HepG2 (cell line): ENCODE measurements around the gene RAX. TPM values are rescaled to one million over a fixed set of nuclear protein-coding genes. Genes with fewer than 3 reads are reported as not detected.

Experiments
- ATAC-seq: fragments of 200-7000 bp; cut with Tn5 transposase; 3 replicates; pipeline ENCODE4 v1.9.1; 2020; ENCODE audit warnings: mild to moderate bottlenecking, moderate library complexity
- BruUV-seq: library from RNA; stranded (reverse); fragments of 400-500 nt; replicated peaks from 2 replicates; lab custom pipeline; 2021; lab: Mats Ljungman, UMichigan
- CTCF ChIA-PET: fragments of 300-600 bp; formaldehyde crosslinking; extraction: SDS; loops from one replicate; lab custom pipeline; 2021; ENCODE audit warnings: low total read pairs, inconsistent platforms, low intra/inter-chr PET ratio; lab: Yijun Ruan, JAX
- POLR2A ChIA-PET: fragments of 350-600 bp; sonication (Branson Sonifier 250); formaldehyde crosslinking; loops from one replicate; lab custom pipeline; 2020; ENCODE audit warnings: antibody characterized with exemption, inconsistent platforms; lab: Yijun Ruan, JAX
- DNase-seq: peaks from one replicate; pipeline ENCODE4 v3.0.0-alpha.2; 2015; ENCODE audit warnings: low spot score
- FAIRE-seq: peaks from 3 replicates; lab custom pipeline; 2011; peaks lifted over from hg19 to GRCh38; lab: Jason Lieb, UNC
- H2AFZ ChIP-seq: one replicate; pipeline ENCODE4 v1.6.1; 2011; ENCODE audit warnings: low read length, inconsistent platforms
- H3K27ac ChIP-seq: fragments of 300-600 bp; 3 replicates; pipeline ENCODE4 v1.8.0; 2011; ENCODE audit warnings: mixed run types, mild to moderate bottlenecking, mixed read lengths, low read length, inconsistent platforms; ENCODE audit not compliant: insufficient read depth; ENCODE audit errors: extremely low read length
- H3K27me3 ChIP-seq, 2 experiments: fragments of 200-600 bp in 1 of 2; 2 replicates in 1 of 2; 3 replicates in 1 of 2; pipeline versions ENCODE4 v1.6.0 to v1.8.0; 2011; ENCODE audit warnings: low read length in 2 of 2, mild to moderate bottlenecking in 2 of 2, moderate library complexity in 2 of 2, inconsistent platforms in 1 of 2; ENCODE audit not compliant: insufficient read depth in 2 of 2, control insufficient read depth in 1 of 2
- H3K36me3 ChIP-seq, 2 experiments: fragments of 200-600 bp in 1 of 2; replicated peaks in 1 of 2; 2 replicates in 1 of 2; 3 replicates in 1 of 2; pipeline versions ENCODE4 v1.5.1 to v1.8.0; 2011; ENCODE audit warnings: low read length in 2 of 2, inconsistent platforms in 1 of 2; ENCODE audit not compliant: insufficient read depth in 2 of 2, control insufficient read depth in 1 of 2
- H3K4me1 ChIP-seq: 2 replicates; pipeline ENCODE4 v1.5.1; 2012; ENCODE audit warnings: low read length, inconsistent platforms; ENCODE audit not compliant: insufficient read depth
- H3K4me2 ChIP-seq: 2 replicates; pipeline ENCODE4 v1.6.0; 2011; ENCODE audit warnings: low read depth, low read length, inconsistent platforms
- H3K4me3 ChIP-seq, 3 experiments: fragments of 200-600 bp in 1 of 3; sonication (generic), shearing (Covaris generic) in 1 of 3; replicated peaks in 1 of 3; 2 replicates each; pipeline ENCODE4 v1.5.1; 2011 to 2016; ENCODE audit warnings: low read length in 3 of 3, inconsistent platforms in 2 of 3, low read depth in 2 of 3, mild to moderate bottlenecking in 2 of 3, control low read depth in 1 of 3, mixed read lengths in 1 of 3; ENCODE audit not compliant: insufficient read depth in 1 of 3
- H3K79me2 ChIP-seq: one replicate; pipeline ENCODE4 v1.6.1; 2011; ENCODE audit warnings: low read length, inconsistent platforms; ENCODE audit not compliant: insufficient read depth
- H3K9ac ChIP-seq: 2 replicates; pipeline ENCODE4 v1.6.0; 2011; ENCODE audit warnings: mild to moderate bottlenecking, low read depth, low read length, inconsistent platforms; ENCODE audit not compliant: insufficient read depth
- H3K9me3 ChIP-seq: 2 replicates; pipeline ENCODE4 v1.5.1; 2012; ENCODE audit warnings: mild to moderate bottlenecking, low read length
- H4K20me1 ChIP-seq: 2 replicates; pipeline ENCODE4 v1.6.0; 2011; ENCODE audit warnings: inconsistent platforms, mild to moderate bottlenecking, low read length, moderate library complexity; ENCODE audit not compliant: insufficient read depth
- ATF1 ChIP-seq: IDR thresholded peaks from 2 replicates; pipeline ENCODE4 v1.6.1; 2016; ENCODE audit warnings: mild to moderate bottlenecking, control low read depth
- ELF1 ChIP-seq: sonication (generic); formaldehyde crosslinking; IDR thresholded peaks from 2 replicates; pipeline ENCODE4 v1.4.0; 2020; ENCODE audit warnings: missing genetic modification reagents
- EP300 ChIP-seq, 3 experiments: sonication (generic) in 1 of 3; formaldehyde crosslinking in 1 of 3; IDR thresholded peaks; 2 replicates each; pipeline versions ENCODE4 v1.5.1 to v1.6.1; 2011 to 2020; ENCODE audit warnings: low read depth in 2 of 3, low read length in 2 of 3, borderline replicate concordance in 1 of 3, improper control_type of control experiment in 1 of 3, mild to moderate bottlenecking in 1 of 3, missing genetic modification reagents in 1 of 3, moderate library complexity in 1 of 3
- MXD4 ChIP-seq: IDR thresholded peaks from 2 replicates; pipeline ENCODE4 v1.6.1; 2016; ENCODE audit warnings: mild to moderate bottlenecking, missing biosample characterization, missing genetic modification reagents
- PATZ1 ChIP-seq: sonication (generic); formaldehyde crosslinking; IDR thresholded peaks from 2 replicates; pipeline ENCODE4 v1.4.0; 2020; ENCODE audit warnings: missing genetic modification reagents
- PAX8 ChIP-seq: sonication (generic); formaldehyde crosslinking; IDR thresholded peaks from 2 replicates; pipeline ENCODE4 v1.8.0; 2022; ENCODE audit warnings: mild to moderate bottlenecking, missing genetic modification reagents, borderline replicate concordance
- TFE3 ChIP-seq: IDR thresholded peaks from 2 replicates; pipeline ENCODE4 v1.6.1; 2016
- THAP9 ChIP-seq: sonication (generic); formaldehyde crosslinking; IDR thresholded peaks from 2 replicates; pipeline ENCODE4; 2020; ENCODE audit warnings: missing genetic modification reagents, mild to moderate bottlenecking, borderline replicate concordance
- TRAFD1 ChIP-seq: sonication (generic); formaldehyde crosslinking; IDR thresholded peaks from 2 replicates; pipeline ENCODE4 v1.5.1; 2020; ENCODE audit warnings: missing genetic modification reagents, mild to moderate bottlenecking, borderline replicate concordance
- ZFP36 ChIP-seq: fragments of 150-350 bp; IDR thresholded peaks from 2 replicates; pipeline ENCODE4 v1.6.1; 2018; ENCODE audit warnings: borderline replicate concordance, low read length, low read depth; ENCODE audit not compliant: partially characterized antibody
- ZMYM4 ChIP-seq: sonication (generic); formaldehyde crosslinking; IDR thresholded peaks from 2 replicates; pipeline ENCODE4 v1.8.1; 2023; ENCODE audit warnings: mild to moderate bottlenecking, missing genetic modification reagents
- ZNF143 ChIP-seq: sonication (generic); formaldehyde crosslinking; IDR thresholded peaks from 2 replicates; pipeline ENCODE4 v1.4.0; 2020; ENCODE audit warnings: missing genetic modification reagents
- ZNF329 ChIP-seq: sonication (generic); formaldehyde crosslinking; IDR thresholded peaks from 2 replicates; pipeline ENCODE4 v1.9.0; 2021; ENCODE audit warnings: low read depth, mild to moderate bottlenecking, missing genetic modification reagents
- ZNF34 ChIP-seq: sonication (generic); formaldehyde crosslinking; IDR thresholded peaks from 2 replicates; pipeline ENCODE4 v1.4.0; 2020; ENCODE audit warnings: mild to moderate bottlenecking, missing genetic modification reagents, borderline replicate concordance
- ZNF678 ChIP-seq: sonication (generic); formaldehyde crosslinking; IDR thresholded peaks from 2 replicates; pipeline ENCODE4 v1.4.0; 2020; ENCODE audit warnings: mild to moderate bottlenecking, missing genetic modification reagents
- ZNF816 ChIP-seq: sonication (generic); formaldehyde crosslinking; IDR thresholded peaks from 2 replicates; pipeline ENCODE4 v1.8.0; 2022; ENCODE audit warnings: missing genetic modification reagents, mild to moderate bottlenecking, borderline replicate concordance
- ZNF891 ChIP-seq: sonication (generic); formaldehyde crosslinking; IDR thresholded peaks from 2 replicates; pipeline ENCODE4 v1.5.0; 2020; ENCODE audit warnings: mild to moderate bottlenecking, missing genetic modification reagents
- WGBS: methylation state at CpG from one replicate; pipeline ENCODE4 v1.1.6; 2017; ENCODE audit warnings: low lambda C conversion rate; 5-methylcytosine and 5-hydroxymethylcytosine counted together
- in situ Hi-C: cut with HindIII; loops from 2 replicates; pipeline ENCODE4 v1.10.0; 2017; ENCODE audit warnings: low pct_unique_long_range_greater_than_20kb; ENCODE audit not compliant: extremely low pct_ligation_motif_present
- intact Hi-C: fragments of 100-400 bp; cut with micrococcal nuclease; formaldehyde crosslinking; loops from one replicate; pipeline ENCODE4 v1.10.0; 2022; ENCODE audit not compliant: unreplicated experiment
- polyA plus RNA-seq, 8 experiments: library from polyadenylated mRNA; depleted of rRNA in 3 of 8; stranded (reverse) in 7 of 8; unstranded in 1 of 8; fragments of >200 nt; fragmentation: Illumina TruSeq in 4 of 8; extraction: Trizol in 4 of 8; gene quantifications; 2 replicates each; pipeline versions ENCODE4 v1.2.1 to v1.2.3, GENCODE V29; 2011 to 2016; ENCODE audit warnings: low read depth in 4 of 8, missing spikeins in 1 of 8, mixed read lengths in 1 of 8; ENCODE audit not compliant: insufficient read depth in 1 of 8
- total RNA-seq, 5 experiments: library from RNA; depleted of rRNA; stranded (reverse); fragments of >200 nt; fragmentation: Illumina TruSeq; extraction: Trizol; gene quantifications; 2 replicates each; pipeline ENCODE4 v1.2.3, GENCODE V29; 2016; ENCODE audit warnings: low read depth in 1 of 5

RAX gene
- total and polyA plus RNA-seq, 2 of the 13 experiments (the other 11 are each of a cell fraction or from before 2014, with no cell fraction given) = not detected

GRCh38 chr18:59278793-59279192 is 5.5 kb upstream of the RAX start:
- Histone ChIP-seq H3K9ac (no peak overlapping the region), H3K4me1 (no peaks in the 10 kb centered on the region), H3K36me3 (no peaks in the 10 kb centered on the region), H3K4me3 (no peak overlapping the region), H3K27me3 (peaks cover 3 to 59% of the 10 kb centered on the region in 2 experiments), H3K9me3 (no peaks in the 10 kb centered on the region), H3K4me2 (no peak overlapping the region), H2AFZ (no peak overlapping the region), H3K27ac (no peak overlapping the region), H3K79me2 (no peaks in the 10 kb centered on the region), H4K20me1 (no peaks in the 10 kb centered on the region)
- POLR2A ChIA-PET = no interaction called here
- WGBS = 0% methylated on average over 3 of the region's 5 CpGs
- no peak for DNase-seq
- BruUV-seq = no TSS peak
- no peak for FAIRE-seq
- ATAC-seq = no peak
- CTCF ChIA-PET = no interaction called here
- in situ Hi-C loops = no loop called here
- intact Hi-C loops = no loop called here
- TF ChIP-seq MXD4 (no peak), ZNF34 (CRISPR knock-in tag) (no peak), TFE3 (CRISPR knock-in tag) (no peak), ZMYM4 (CRISPR knock-in tag) (no peak), ZNF678 (CRISPR knock-in tag) (no peak), ATF1 (CRISPR knock-in tag) (no peak), PAX8 (CRISPR knock-in tag) (no peak), ZNF816 (no peak), TRAFD1 (CRISPR knock-in tag) (no peak), ZNF891 (CRISPR knock-in tag) (no peak), ELF1 (no peak), PATZ1 (CRISPR knock-in tag) (no peak), THAP9 (CRISPR knock-in tag) (no peak), EP300 (IDR thresholded peaks at IDR 0.05; ENCODE audit: low read depth in 2 of 2, low read length in 2 of 2) (no peak), EP300 (CRISPR knock-in tag; IDR thresholded peaks at IDR 0.05; ENCODE audit: borderline replicate concordance) (no peak), ZFP36 (no peak), ZNF143 (CRISPR knock-in tag) (no peak), ZNF329 (CRISPR knock-in tag) (no peak)
